ENCODE results near the gene PRKCE. TPM values are rescaled to one million over a fixed set of nuclear protein-coding genes. Genes with fewer than 3 reads are reported as not detected.

The PRKCE gene
- total and polyA plus RNA-seq, 2 donors (not counting 3 experiments of a cell fraction or from before 2014, with no cell fraction given), result 27.9 to 33.9 TPM

GRCh38 chr2:45859682-45860081 is 208.2 kb downstream of the PRKCE start:
- intact Hi-C loops (cut with micrococcal nuclease) (loop anchor here (5.0 kb wide), 1 partner anchor 47 kb away; no protein-coding TSS in a partner anchor), dilution Hi-C loops (cut with MboI; ENCODE audit: extremely low pct_ligation_motif_present, low sequenced_read_pairs) (no loop called here)
- H3K9me1 ChIP-seq (replicated peaks; ENCODE audit: control insufficient read depth, extremely low read depth, insufficient read depth, low read length), result no peaks in the 10 kb centered on the region
- H3K4me1 ChIP-seq (ENCODE audit: control insufficient read depth, extremely low read depth, insufficient read depth, low read length), result peaks cover 17% of the 10 kb centered on the region
- no peaks in the 10 kb centered on the region for H3K27me3 ChIP-seq (ENCODE audit: control insufficient read depth in 2 of 2, insufficient read depth in 2 of 2, low read length in 2 of 2)
- POLR2A ChIA-PET, result no interaction called here
- no peak for FAIRE-seq
- no peak for DNase-seq (ENCODE audit: low read depth, low spot score)
- H3K9me3 ChIP-seq (replicated peaks; ENCODE audit: control insufficient read depth, insufficient read depth, low read length), result no peaks in the 10 kb centered on the region
- no peak overlapping the region for H3K4me2 ChIP-seq (ENCODE audit: insufficient read depth, low read length)
- CTCF ChIA-PET, result interaction anchor here (0.8 to 1.4 kb wide), 5 partner anchors 9 to 216 kb away, joined by 3 to 5 read pairs (median 4); no protein-coding TSS in a partner anchor
- H4K20me1 ChIP-seq (replicated peaks; ENCODE audit: control insufficient read depth, extremely low read depth, insufficient read depth, low read length), result no peaks in the 10 kb centered on the region
- no peak overlapping the region for H3K4me3 ChIP-seq (replicated peaks in 1 of 3; ENCODE audit: insufficient read depth in 1 of 3, low read depth in 1 of 3, low read length in 3 of 3)
- no peak overlapping the region for H3K9ac ChIP-seq (replicated peaks; ENCODE audit: extremely low read depth, insufficient read depth, low read length)
- TF ChIP-seq POLR2A (IDR thresholded peaks at IDR 0.05; ENCODE audit: low read depth, low read length) (no peak), MAX (IDR thresholded peaks at IDR 0.05; ENCODE audit: insufficient read depth, insufficient read length) (no peak), FOS (IDR thresholded peaks at IDR 0.05; ENCODE audit: borderline replicate concordance, insufficient read depth, low read length) (no peak), JUN (IDR thresholded peaks at IDR 0.05; ENCODE audit: borderline replicate concordance, insufficient read depth, insufficient read length, low read depth) (no peak), POLR2AphosphoS5 (IDR thresholded peaks at IDR 0.05; ENCODE audit: insufficient read depth, low read depth, low read length) (no peak), MYC (IDR thresholded peaks at IDR 0.05; ENCODE audit: low read depth, low read length) (no peak), GATA2 (IDR thresholded peaks at IDR 0.05; ENCODE audit: insufficient read depth, insufficient read length, low read depth, low read length) (no peak), EZH2 (IDR thresholded peaks at IDR 0.05; ENCODE audit: borderline replicate concordance, low read depth, low read length, severe bottlenecking) (no peak)
- TF ChIP-seq, protein P1, sequence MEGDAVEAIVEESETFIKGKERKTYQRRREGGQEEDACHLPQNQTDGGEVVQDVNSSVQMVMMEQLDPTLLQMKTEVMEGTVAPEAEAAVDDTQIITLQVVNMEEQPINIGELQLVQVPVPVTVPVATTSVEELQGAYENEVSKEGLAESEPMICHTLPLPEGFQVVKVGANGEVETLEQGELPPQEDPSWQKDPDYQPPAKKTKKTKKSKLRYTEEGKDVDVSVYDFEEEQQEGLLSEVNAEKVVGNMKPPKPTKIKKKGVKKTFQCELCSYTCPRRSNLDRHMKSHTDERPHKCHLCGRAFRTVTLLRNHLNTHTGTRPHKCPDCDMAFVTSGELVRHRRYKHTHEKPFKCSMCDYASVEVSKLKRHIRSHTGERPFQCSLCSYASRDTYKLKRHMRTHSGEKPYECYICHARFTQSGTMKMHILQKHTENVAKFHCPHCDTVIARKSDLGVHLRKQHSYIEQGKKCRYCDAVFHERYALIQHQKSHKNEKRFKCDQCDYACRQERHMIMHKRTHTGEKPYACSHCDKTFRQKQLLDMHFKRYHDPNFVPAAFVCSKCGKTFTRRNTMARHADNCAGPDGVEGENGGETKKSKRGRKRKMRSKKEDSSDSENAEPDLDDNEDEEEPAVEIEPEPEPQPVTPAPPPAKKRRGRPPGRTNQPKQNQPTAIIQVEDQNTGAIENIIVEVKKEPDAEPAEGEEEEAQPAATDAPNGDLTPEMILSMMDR (IDR thresholded peaks at IDR 0.05; ENCODE audit: extremely low read depth in 1 of 2, insufficient read depth in 1 of 2, low read depth in 1 of 2, low read length in 2 of 2), result no peak
- no peak overlapping the region for H2AFZ ChIP-seq (ENCODE audit: low read depth, low read length)
- no TSS peak for BruUV-seq (replicated peaks)
- H3K27ac ChIP-seq (ENCODE audit: insufficient read depth, low read depth, low read length), result no peak overlapping the region
- H3K79me2 ChIP-seq (ENCODE audit: control insufficient read depth, insufficient read depth, low read length), result no peaks in the 10 kb centered on the region
- no peaks in the 10 kb centered on the region for H3K36me3 ChIP-seq (ENCODE audit: control insufficient read depth in 2 of 2, extremely low read depth in 1 of 2, insufficient read depth in 2 of 2, low read length in 2 of 2)
